Suprapubic skin (tissue), 4 donors: ENCODE measurements around the gene RPL37A.

Experiments
- EP300 ChIP-seq: sonication (generic); formaldehyde crosslinking; IDR thresholded peaks from one replicate; pipeline ENCODE4 v1.6.1; 2017; ENCODE audit warnings: antibody characterized with exemption
- POLR2A ChIP-seq, 2 donors: fragments of 450-650 bp; IDR thresholded peaks; one replicate each; pipeline ENCODE4 v1.6.1; 2017; ENCODE audit warnings: antibody characterized with exemption in 2 of 2, mild to moderate bottlenecking in 2 of 2, moderate library complexity in 2 of 2
- POLR2AphosphoS5 ChIP-seq, 3 donors: sonication (generic); formaldehyde crosslinking; IDR thresholded peaks; one replicate each; pipeline ENCODE4 v1.6.1; 2017; ENCODE audit warnings: antibody characterized with exemption in 3 of 3
- TF ChIP-seq, protein P1 (sequence below), 2 donors: fragments of 200-600 bp in 1 of 2; fragments of 450-650 bp in 1 of 2; sonication (generic) in 1 of 2; IDR thresholded peaks; one replicate each; pipeline ENCODE4 v1.5.1; 2016 to 2019; ENCODE audit warnings: antibody characterized with exemption in 2 of 2, mild to moderate bottlenecking in 1 of 2, moderate library complexity in 1 of 2

DNA sequence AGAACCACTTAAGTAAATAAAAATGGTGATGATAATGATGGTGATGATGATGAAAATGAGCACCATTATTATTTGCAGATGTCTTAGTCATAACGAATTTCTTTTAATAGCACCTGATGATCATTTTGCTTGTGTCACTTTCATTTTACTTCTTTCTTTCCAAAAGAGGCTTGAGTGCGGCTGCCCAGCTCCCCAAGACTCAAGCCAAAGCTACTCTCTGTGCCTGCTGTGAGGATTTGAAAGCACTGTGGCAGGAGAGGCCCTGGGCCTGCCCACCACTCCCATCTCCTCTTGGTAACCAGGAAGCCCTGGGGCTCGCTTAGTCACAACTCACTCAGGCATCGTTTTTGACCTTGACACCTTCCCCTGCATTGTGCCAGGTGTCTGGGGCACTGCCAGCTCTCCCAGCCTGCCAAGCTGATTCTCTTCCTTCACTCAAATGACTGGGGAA, 41.2 kb downstream of the RPL37A start:
- TF ChIP-seq, protein P1, sequence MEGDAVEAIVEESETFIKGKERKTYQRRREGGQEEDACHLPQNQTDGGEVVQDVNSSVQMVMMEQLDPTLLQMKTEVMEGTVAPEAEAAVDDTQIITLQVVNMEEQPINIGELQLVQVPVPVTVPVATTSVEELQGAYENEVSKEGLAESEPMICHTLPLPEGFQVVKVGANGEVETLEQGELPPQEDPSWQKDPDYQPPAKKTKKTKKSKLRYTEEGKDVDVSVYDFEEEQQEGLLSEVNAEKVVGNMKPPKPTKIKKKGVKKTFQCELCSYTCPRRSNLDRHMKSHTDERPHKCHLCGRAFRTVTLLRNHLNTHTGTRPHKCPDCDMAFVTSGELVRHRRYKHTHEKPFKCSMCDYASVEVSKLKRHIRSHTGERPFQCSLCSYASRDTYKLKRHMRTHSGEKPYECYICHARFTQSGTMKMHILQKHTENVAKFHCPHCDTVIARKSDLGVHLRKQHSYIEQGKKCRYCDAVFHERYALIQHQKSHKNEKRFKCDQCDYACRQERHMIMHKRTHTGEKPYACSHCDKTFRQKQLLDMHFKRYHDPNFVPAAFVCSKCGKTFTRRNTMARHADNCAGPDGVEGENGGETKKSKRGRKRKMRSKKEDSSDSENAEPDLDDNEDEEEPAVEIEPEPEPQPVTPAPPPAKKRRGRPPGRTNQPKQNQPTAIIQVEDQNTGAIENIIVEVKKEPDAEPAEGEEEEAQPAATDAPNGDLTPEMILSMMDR (IDR thresholded peaks at IDR 0.05), result no peak
- TF ChIP-seq POLR2AphosphoS5 (IDR thresholded peaks at IDR 0.05) (no peak), POLR2A (IDR thresholded peaks at IDR 0.05) (no peak), EP300 (no peak)
